ENCODE measurements around the gene LYPD4. TPM values are rescaled to one million over a fixed set of nuclear protein-coding genes. Genes with fewer than 3 reads are reported as not detected.
"Not testable (repeated sequence)": the region's sequence is repeated elsewhere in the genome, so short reads cannot be mapped to it uniquely, and the experiment has no call there.

LYPD4 gene
- polyA plus RNA-seq, 1 donor (not counting 4 experiments of a cell fraction or from before 2014, with no cell fraction given), result not detected

GRCh38 chr19:41792513-41793413 lies 51.7 kb downstream of the LYPD4 start:
- Histone ChIP-seq H3K4me2 (ENCODE audit: control insufficient read depth, extremely low read depth, insufficient read depth, low read depth, low read length) (no peak overlapping the region), H3K27ac (ENCODE audit: control insufficient read depth, insufficient read depth, low read length) (no peak overlapping the region), H3K9me3 (ENCODE audit: control insufficient read depth, low read depth, low read length) (no peaks in the 10 kb centered on the region), H4K20me1 (ENCODE audit: control insufficient read depth, extremely low read depth, insufficient read depth, low read length) (no peaks in the 10 kb centered on the region), H3K79me2 (ENCODE audit: control insufficient read depth, insufficient read depth, low read length) (no peaks in the 10 kb centered on the region), H3K4me1 (ENCODE audit: control insufficient read depth, extremely low read depth, insufficient read depth, low read length) (no peaks in the 10 kb centered on the region), H2AFZ (ENCODE audit: control insufficient read depth, low read length) (no peak overlapping the region), H3K4me3 (ENCODE audit: control insufficient read depth in 2 of 3, extremely low read depth in 1 of 3, insufficient read depth in 2 of 3, low read depth in 1 of 3, low read length in 3 of 3) (no peak overlapping the region), H3K36me3 (ENCODE audit: control insufficient read depth in 2 of 2, extremely low read depth in 1 of 2, insufficient read depth in 2 of 2, low read length in 2 of 2) (no peaks in the 10 kb centered on the region), H3K9me1 (ENCODE audit: control insufficient read depth, extremely low read depth, insufficient read depth, low read length) (no peaks in the 10 kb centered on the region), H3K9ac (ENCODE audit: control insufficient read depth, extremely low read depth, insufficient read depth, low read length) (no peak overlapping the region), H3K27me3 (ENCODE audit: control insufficient read depth, extremely low read depth, insufficient read depth, low read length) (peaks cover 20% of the 10 kb centered on the region)
- FAIRE-seq (no peak), DNase-seq (ENCODE audit: low read depth, low spot score) (no peak)
- TF ChIP-seq EZH2 (IDR thresholded peaks at IDR 0.05; ENCODE audit: low read length) (no peak), CTCF (optimal IDR thresholded peaks at IDR 0.05 in 1 of 3, IDR thresholded peaks at IDR 0.05 in 1 of 3, conservative IDR thresholded peaks at IDR 0.05 in 1 of 3; ENCODE audit: extremely low read depth in 1 of 3, insufficient read depth in 2 of 3, low read length in 3 of 3) (peak; percentile 73 to 84 (median 74))
- dilution Hi-C loops (cut with MboI; ENCODE audit: extremely low pct_ligation_motif_present, low sequenced_read_pairs), result no loop called here

GRCh38 chr19:41789053-41789452 lies 55.4 kb downstream of the LYPD4 start:
- H2AFZ ChIP-seq (ENCODE audit: control insufficient read depth, low read length); dilution Hi-C loops (cut with MboI; ENCODE audit: extremely low pct_ligation_motif_present, low sequenced_read_pairs); H3K4me1 ChIP-seq (ENCODE audit: control insufficient read depth, extremely low read depth, insufficient read depth, low read length); H3K4me3 ChIP-seq (ENCODE audit: control insufficient read depth in 2 of 3, extremely low read depth in 1 of 3, insufficient read depth in 2 of 3, low read depth in 1 of 3, low read length in 3 of 3); H3K4me2 ChIP-seq (ENCODE audit: control insufficient read depth, extremely low read depth, insufficient read depth, low read depth, low read length); H3K9ac ChIP-seq (ENCODE audit: control insufficient read depth, extremely low read depth, insufficient read depth, low read length); FAIRE-seq; H3K79me2 ChIP-seq (ENCODE audit: control insufficient read depth, insufficient read depth, low read length); H3K9me3 ChIP-seq (ENCODE audit: control insufficient read depth, low read depth, low read length); H3K9me1 ChIP-seq (ENCODE audit: control insufficient read depth, extremely low read depth, insufficient read depth, low read length); H3K36me3 ChIP-seq (ENCODE audit: control insufficient read depth in 2 of 2, extremely low read depth in 1 of 2, insufficient read depth in 2 of 2, low read length in 2 of 2); H3K27ac ChIP-seq (ENCODE audit: control insufficient read depth, insufficient read depth, low read length); DNase-seq (ENCODE audit: low read depth, low spot score); H4K20me1 ChIP-seq (ENCODE audit: control insufficient read depth, extremely low read depth, insufficient read depth, low read length): not testable (repeated sequence)
- H3K27me3 ChIP-seq (ENCODE audit: control insufficient read depth, extremely low read depth, insufficient read depth, low read length), result peaks cover 32% of the 10 kb centered on the region

DNA sequence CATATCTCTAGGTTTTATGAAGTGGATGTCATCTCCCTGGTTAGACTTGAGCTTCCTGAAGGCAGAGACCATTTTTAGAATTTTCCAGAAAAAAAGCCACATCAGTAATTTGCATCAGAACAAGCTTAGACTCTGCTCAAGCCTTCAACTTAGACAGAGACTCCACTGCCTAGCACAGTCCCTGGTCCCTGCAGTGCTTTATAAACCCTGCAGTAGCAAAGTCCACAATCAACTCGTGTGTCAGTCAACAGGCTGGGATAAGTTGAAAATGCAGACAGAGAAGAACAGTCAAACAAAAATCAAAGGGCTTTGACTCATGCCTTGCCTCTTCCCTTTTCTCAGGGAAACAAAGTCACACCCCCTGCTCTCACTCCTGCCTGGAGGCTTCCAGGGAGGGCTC lies 56.0 kb downstream of the LYPD4 start:
- H3K9me1 ChIP-seq (ENCODE audit: control insufficient read depth, extremely low read depth, insufficient read depth, low read length); H3K27ac ChIP-seq (ENCODE audit: control insufficient read depth, insufficient read depth, low read length); H3K36me3 ChIP-seq (ENCODE audit: control insufficient read depth in 2 of 2, extremely low read depth in 1 of 2, insufficient read depth in 2 of 2, low read length in 2 of 2); H3K79me2 ChIP-seq (ENCODE audit: control insufficient read depth, insufficient read depth, low read length); H4K20me1 ChIP-seq (ENCODE audit: control insufficient read depth, extremely low read depth, insufficient read depth, low read length); dilution Hi-C loops (cut with MboI; ENCODE audit: extremely low pct_ligation_motif_present, low sequenced_read_pairs); H3K9ac ChIP-seq (ENCODE audit: control insufficient read depth, extremely low read depth, insufficient read depth, low read length); FAIRE-seq; H3K9me3 ChIP-seq (ENCODE audit: control insufficient read depth, low read depth, low read length); DNase-seq (ENCODE audit: low read depth, low spot score); H3K4me3 ChIP-seq (ENCODE audit: control insufficient read depth in 2 of 3, extremely low read depth in 1 of 3, insufficient read depth in 2 of 3, low read depth in 1 of 3, low read length in 3 of 3); H2AFZ ChIP-seq (ENCODE audit: control insufficient read depth, low read length); H3K4me1 ChIP-seq (ENCODE audit: control insufficient read depth, extremely low read depth, insufficient read depth, low read length); H3K4me2 ChIP-seq (ENCODE audit: control insufficient read depth, extremely low read depth, insufficient read depth, low read depth, low read length): not testable (repeated sequence)
- H3K27me3 ChIP-seq (ENCODE audit: control insufficient read depth, extremely low read depth, insufficient read depth, low read length), result peaks cover 32% of the 10 kb centered on the region

Small RNAs within 50 kb of the gene (small RNA-seq; reads per million reads assigned to genes)
- gene MIR6797 (ENCODE audit: insufficient read length in 3 of 3, low read depth in 3 of 3, low replicate concordance in 1 of 3), result 0 to 0.25 (median 0) reads per million in 3 experiments

Other genes with a start within 250 kb of the LYPD4 start
- gene CEACAM4, start 217.6 kb downstream of the LYPD4 start, polyA plus RNA-seq, result not detected in 3 replicates
- not detected in 3 replicates for gene CEACAM7, start 156.4 kb downstream of the LYPD4 start, polyA plus RNA-seq
- 0.03 TPM in 1 of 3 replicates, not detected in the others for gene CEACAM5, start 136.1 kb downstream of the LYPD4 start, polyA plus RNA-seq
- 0.28 to 1.2 TPM (median 1.00 TPM) in 3 replicates for gene CEACAM6, start 89.2 kb downstream of the LYPD4 start, polyA plus RNA-seq
- gene CEACAM3, start 48.1 kb downstream of the LYPD4 start, polyA plus RNA-seq, result not detected in 3 replicates
- gene DMRTC2, start 359 bp upstream of the LYPD4 start, polyA plus RNA-seq, result not detected in 3 replicates
- gene RPS19, start 15.6 kb upstream of the LYPD4 start, polyA plus RNA-seq, result 2,269 to 3,039 TPM (median 2,290 TPM) in 3 replicates
- gene CD79A, start 32.6 kb upstream of the LYPD4 start, polyA plus RNA-seq, result 0.07 to 0.19 TPM (median 0.14 TPM) in 3 replicates
- 30.5 to 58.4 TPM (median 43.1 TPM) in 3 replicates for gene ARHGEF1, start 38.5 kb upstream of the LYPD4 start, polyA plus RNA-seq
- not detected in 3 replicates for gene ERFL, start 83.8 kb upstream of the LYPD4 start, polyA plus RNA-seq
- gene RABAC1, start 114.6 kb upstream of the LYPD4 start, polyA plus RNA-seq, result 107 to 232 TPM (median 132 TPM) in 3 replicates
- gene ATP1A3, start 149.5 kb upstream of the LYPD4 start, polyA plus RNA-seq, result 0.05 to 0.09 TPM in 2 of 3 replicates, not detected in the other
- 0.06 to 0.44 TPM (median 0.17 TPM) in 3 replicates for gene GRIK5, start 225.5 kb upstream of the LYPD4 start, polyA plus RNA-seq
- gene ZNF574, start 231.5 kb upstream of the LYPD4 start, polyA plus RNA-seq, result 6.8 to 14.7 TPM (median 13.1 TPM) in 3 replicates